Peyer's patch (tissue), 4 donors: Measurements from ENCODE around the gene DCST2. TPM values are rescaled to one million over a fixed set of nuclear protein-coding genes. Genes with fewer than 3 reads are reported as not detected.
A peak's percentile ranks its signal among the peaks of the same experiment; 100 is the strongest.

Experiments used
- DNase-seq, 3 donors: peaks; one replicate each; pipeline ENCODE4 v3.0.0-alpha.2; 2017 to 2019
- H3K27ac ChIP-seq, 4 donors: fragments of 200-600 bp; sonication (generic); one replicate each; pipeline ENCODE4 v1.5.1; 2016 to 2019
- H3K27me3 ChIP-seq, 2 donors: fragments of 200-600 bp; sonication (generic); one replicate each; pipeline ENCODE4 v1.5.1; 2019
- H3K36me3 ChIP-seq, 3 donors: fragments of 200-600 bp; sonication (generic); one replicate each; pipeline ENCODE4 v1.5.1; 2016 to 2019
- H3K4me1 ChIP-seq, 4 donors: fragments of 200-600 bp; sonication (generic); one replicate each; pipeline ENCODE4 v1.5.1; 2016 to 2019
- H3K4me3 ChIP-seq, 4 donors: fragments of 200-600 bp; sonication (generic); 1 replicate in 3 of 4; 2 replicates in 1 of 4; pipeline ENCODE4 v1.5.1; 2016 to 2019; ENCODE audit warnings: mild to moderate bottlenecking in 1 of 4
- H3K9me3 ChIP-seq, 4 donors: fragments of 200-600 bp; sonication (generic); one replicate each; pipeline ENCODE4 v1.5.1; 2016 to 2019; ENCODE audit warnings: mild to moderate bottlenecking in 1 of 4
- POLR2A ChIP-seq, 2 donors: fragments of 450-650 bp; IDR thresholded peaks; one replicate each; pipeline ENCODE4 v1.5.1; 2017; ENCODE audit warnings: antibody characterized with exemption in 2 of 2, mild to moderate bottlenecking in 2 of 2, moderate library complexity in 2 of 2
- total RNA-seq, 4 donors: library from RNA; depleted of rRNA; stranded (reverse); fragments of >200 nt; gene quantifications; one replicate each; pipeline ENCODE4 v1.1.0, GENCODE V29; 2016
- TF ChIP-seq, protein P1 (sequence below), 6 experiments: fragments of 450-650 bp in 4 of 6; fragments of 200-600 bp in 2 of 6; sonication (generic) in 1 of 6; IDR thresholded peaks; one replicate each; pipeline ENCODE4 v1.5.1; 2017 to 2019; ENCODE audit warnings: antibody characterized with exemption in 6 of 6, mild to moderate bottlenecking in 3 of 6, moderate library complexity in 1 of 6

DCST2 gene
- total RNA-seq, 4 donors from 2014 or later, result 1.7 to 12.5 (median 5.3) TPM

DNA sequence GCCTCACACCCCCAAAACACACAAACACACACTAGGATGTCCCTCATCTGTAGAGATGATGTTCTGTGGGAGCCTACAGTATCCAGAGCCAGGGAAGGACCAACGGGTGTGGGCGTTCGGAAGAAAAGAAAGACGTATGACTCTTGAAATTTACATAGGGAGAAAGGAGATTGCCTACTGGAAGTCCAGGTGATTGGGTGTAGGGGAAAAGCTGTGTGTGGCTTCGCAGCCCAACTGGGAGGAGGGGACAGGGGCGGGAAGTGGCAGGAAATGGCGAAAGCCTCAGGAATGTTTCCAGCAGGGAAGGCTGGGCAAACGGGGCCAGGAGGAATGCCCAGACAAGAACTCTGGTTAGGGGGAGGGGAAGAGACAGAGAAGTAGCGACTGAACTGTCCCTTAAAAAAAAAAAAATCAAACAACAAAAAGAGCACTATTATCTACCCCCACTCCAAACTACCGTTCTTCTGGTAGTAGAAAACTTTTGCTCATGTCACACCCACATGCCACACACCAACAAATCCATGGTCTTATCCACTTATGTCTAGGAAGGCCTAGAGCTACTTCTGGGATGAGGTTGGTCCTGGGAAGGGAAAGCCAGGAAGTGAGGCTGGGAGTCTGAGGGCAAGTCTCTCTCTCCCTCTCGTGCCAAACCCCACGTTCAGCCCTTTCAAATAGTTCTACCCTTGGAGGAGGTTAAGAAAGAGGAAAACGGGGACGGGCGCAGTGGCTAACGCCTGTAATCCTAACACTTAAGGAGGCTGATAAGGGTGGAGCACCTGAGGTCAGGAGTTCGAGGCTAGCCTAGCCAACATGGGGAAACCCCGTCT lies 60.9 kb downstream of the DCST2 start:
- peak overlapping the region in 2 of 4 donors; percentile 70 to 79 for H3K4me3 ChIP-seq
- peaks cover 0 to 45% (median 13%) of the 10 kb centered on the region in 4 donors for H3K4me1 ChIP-seq
- H3K27me3 ChIP-seq, result no peaks in the 10 kb centered on the region
- peak in 2 of 3 donors; percentile 66 to 74 for DNase-seq
- H3K36me3 ChIP-seq, result peaks cover 0 to 19% (median 0%) of the 10 kb centered on the region in 3 donors
- TF ChIP-seq, protein P1, sequence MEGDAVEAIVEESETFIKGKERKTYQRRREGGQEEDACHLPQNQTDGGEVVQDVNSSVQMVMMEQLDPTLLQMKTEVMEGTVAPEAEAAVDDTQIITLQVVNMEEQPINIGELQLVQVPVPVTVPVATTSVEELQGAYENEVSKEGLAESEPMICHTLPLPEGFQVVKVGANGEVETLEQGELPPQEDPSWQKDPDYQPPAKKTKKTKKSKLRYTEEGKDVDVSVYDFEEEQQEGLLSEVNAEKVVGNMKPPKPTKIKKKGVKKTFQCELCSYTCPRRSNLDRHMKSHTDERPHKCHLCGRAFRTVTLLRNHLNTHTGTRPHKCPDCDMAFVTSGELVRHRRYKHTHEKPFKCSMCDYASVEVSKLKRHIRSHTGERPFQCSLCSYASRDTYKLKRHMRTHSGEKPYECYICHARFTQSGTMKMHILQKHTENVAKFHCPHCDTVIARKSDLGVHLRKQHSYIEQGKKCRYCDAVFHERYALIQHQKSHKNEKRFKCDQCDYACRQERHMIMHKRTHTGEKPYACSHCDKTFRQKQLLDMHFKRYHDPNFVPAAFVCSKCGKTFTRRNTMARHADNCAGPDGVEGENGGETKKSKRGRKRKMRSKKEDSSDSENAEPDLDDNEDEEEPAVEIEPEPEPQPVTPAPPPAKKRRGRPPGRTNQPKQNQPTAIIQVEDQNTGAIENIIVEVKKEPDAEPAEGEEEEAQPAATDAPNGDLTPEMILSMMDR (IDR thresholded peaks at IDR 0.05), result no peak
- TF ChIP-seq POLR2A (IDR thresholded peaks at IDR 0.05), result peak in 1 of 2 donors; percentile 47
- H3K9me3 ChIP-seq, result no peaks in the 10 kb centered on the region
- peak overlapping the region; percentile 94 to 100 (median 99) for H3K27ac ChIP-seq

DNA sequence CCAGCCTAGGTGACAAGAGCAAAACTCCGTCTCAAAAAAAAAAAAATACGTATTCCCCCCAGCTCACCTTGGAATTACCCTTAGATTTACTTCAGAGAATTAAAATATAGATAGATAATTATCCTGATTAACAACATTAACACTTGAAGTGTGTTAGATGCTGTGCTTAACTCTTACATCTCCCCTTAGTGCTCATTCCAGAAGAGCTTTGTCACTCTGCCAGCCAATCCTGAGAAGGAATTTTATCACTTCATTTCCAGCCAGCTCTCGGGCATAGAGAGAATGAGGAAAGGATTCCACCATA lies 61.4 kb downstream of the DCST2 start:
- Histone ChIP-seq H3K27ac (peak overlapping the region; percentile 94 to 100 (median 99)), H3K4me3 (peak overlapping the region in 2 of 4 donors; percentile 70 to 79), H3K4me1 (peaks cover 0 to 45% (median 13%) of the 10 kb centered on the region in 4 donors), H3K9me3 (no peaks in the 10 kb centered on the region), H3K36me3 (peaks cover 0 to 25% (median 0%) of the 10 kb centered on the region in 3 donors), H3K27me3 (no peaks in the 10 kb centered on the region)
- no peak for DNase-seq
- TF ChIP-seq POLR2A (IDR thresholded peaks at IDR 0.05), result no peak
- TF ChIP-seq, protein P1 (IDR thresholded peaks at IDR 0.05), result no peak

DNA sequence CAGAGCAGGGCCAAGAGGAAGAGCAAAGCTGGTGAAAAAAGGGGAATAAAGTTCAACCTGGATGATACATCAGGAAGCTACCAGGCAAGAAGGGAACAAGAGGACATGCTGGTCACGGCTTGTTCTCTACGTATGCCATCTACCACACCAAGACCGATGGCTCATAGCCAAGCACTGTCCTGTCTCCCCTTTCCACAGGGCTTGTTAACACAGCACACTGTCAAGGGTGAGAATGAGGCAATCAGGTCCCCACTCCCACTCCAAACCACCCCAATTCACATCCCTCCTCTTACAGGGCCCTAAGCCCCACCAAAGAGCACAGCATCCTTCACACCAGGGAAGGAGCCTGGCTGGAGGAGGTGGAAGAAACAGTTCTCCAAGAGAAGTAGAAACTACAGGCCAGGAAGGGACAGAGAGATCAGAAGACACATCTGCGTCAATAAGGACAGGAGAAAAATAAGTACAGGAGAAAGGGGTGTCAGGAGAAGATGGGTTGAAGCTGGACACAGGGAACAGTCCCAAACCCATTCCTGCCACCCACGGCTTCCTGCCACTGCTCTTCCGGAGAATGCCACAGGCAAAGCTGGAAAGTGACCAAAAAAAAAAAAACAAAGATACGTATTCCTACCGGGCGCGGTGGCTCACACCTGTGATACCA lies 62.1 kb downstream of the DCST2 start:
- Histone ChIP-seq H3K27ac (peak overlapping the region; percentile 63 to 100 (median 99)), H3K4me3 (peak overlapping the region in 2 of 4 donors; percentile 43 to 70), H3K36me3 (peaks cover 0 to 31% (median 0%) of the 10 kb centered on the region in 3 donors), H3K27me3 (no peaks in the 10 kb centered on the region), H3K4me1 (peaks cover 0 to 43% (median 13%) of the 10 kb centered on the region in 4 donors), H3K9me3 (no peaks in the 10 kb centered on the region)
- DNase-seq, result peak in 2 of 3 donors; percentile 43 to 78
- TF ChIP-seq, protein P1 (IDR thresholded peaks at IDR 0.05), result no peak
- peak in 1 of 2 donors; percentile 61 for TF ChIP-seq POLR2A (IDR thresholded peaks at IDR 0.05)

DNA sequence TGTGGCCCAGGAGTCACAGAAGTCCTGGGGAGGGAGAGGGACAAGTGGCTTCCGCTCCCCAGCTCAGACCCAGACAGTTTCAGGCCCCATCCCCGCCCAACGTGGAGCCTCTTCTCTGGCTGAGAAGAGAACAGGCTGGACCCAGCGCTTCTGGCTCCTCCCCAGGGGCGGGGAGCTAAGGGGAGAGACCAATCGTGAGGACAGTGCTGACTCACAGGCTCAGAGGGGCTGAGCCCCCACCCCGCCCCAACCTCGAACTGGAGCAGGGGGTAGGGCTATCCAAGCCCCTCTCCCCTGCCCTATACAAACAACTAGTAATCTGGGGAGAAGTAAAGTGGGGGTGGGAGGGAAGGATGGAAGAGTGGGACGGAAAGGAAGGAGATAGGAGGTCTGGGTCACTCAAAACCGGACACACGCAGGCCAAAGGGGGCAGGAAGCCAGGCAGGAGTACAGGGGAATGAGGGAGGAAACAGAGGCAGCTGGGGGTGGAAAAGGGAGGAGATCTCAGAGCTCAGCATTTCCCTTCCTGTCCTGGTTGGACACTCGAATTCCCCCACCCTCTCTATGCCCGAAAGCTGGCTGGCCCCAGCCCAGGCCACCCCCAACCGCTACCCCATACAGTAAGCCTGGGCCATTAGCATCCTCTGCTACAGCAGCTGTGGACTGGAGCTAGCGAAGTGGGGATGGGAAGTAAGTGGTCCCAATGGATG lies 62.8 kb downstream of the DCST2 start, which contains the start of gene SHC1:
Gene SHC1, minus strand, starts transcription at position 117 of the 710 bp plus-strand sequence. CDS start 221 bp downstream, outside the sequence.
- H3K27me3 ChIP-seq, result no peaks in the 10 kb centered on the region
- peak within 1 kb of the TSS; percentile 63 to 100 (median 99) for H3K27ac ChIP-seq
- TF ChIP-seq POLR2A (IDR thresholded peaks at IDR 0.05), result peak in 1 of 2 donors; percentile 79
- TF ChIP-seq, protein P1 (IDR thresholded peaks at IDR 0.05), result no peak
- H3K36me3 ChIP-seq, result peaks cover 0 to 38% (median 0%) of the 10 kb centered on the region in 3 donors
- DNase-seq, result peak; percentile 48 to 91 (median 84)
- H3K4me1 ChIP-seq, result peaks cover 0 to 39% (median 10%) of the 10 kb centered on the region in 4 donors
- peak within 1 kb of the TSS; percentile 12 to 43 (median 26) for H3K4me3 ChIP-seq
- H3K9me3 ChIP-seq, result no peaks in the 10 kb centered on the region

DNA sequence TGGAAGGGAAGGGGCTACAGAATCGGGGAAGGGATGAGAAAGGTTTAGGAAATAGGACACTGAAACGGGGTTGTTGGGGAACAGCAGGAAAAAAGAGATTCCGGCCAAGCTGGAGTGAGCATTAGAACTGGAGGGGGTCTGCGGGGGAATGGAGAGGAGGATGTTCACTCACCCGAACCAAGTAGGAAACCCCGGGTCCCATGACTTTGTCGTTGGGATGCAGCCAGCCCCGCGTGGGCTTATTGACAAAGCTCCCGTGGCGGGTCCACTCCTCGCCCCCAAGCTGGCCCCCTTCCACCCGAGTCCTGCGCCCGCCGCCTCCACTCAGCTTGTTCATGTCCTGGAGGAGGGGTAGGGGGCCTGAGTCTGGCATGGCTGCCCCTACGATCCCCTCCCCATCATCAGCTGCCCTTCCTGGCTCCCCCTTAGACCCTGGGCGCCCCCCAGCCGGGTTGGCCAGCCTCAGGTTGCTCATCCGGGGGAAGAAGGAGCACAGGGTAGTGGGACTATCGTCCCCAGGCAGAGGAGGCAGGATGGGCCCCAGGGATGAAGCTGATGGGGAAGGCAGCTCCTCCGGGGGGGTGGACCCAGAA lies 63.6 kb downstream of the DCST2 start:
- H3K4me1 ChIP-seq, result peaks cover 0 to 39% (median 10%) of the 10 kb centered on the region in 4 donors
- H3K27ac ChIP-seq, result peak overlapping the region; percentile 63 to 100 (median 99)
- peak overlapping the region; percentile 12 to 43 (median 26) for H3K4me3 ChIP-seq
- H3K9me3 ChIP-seq, result no peaks in the 10 kb centered on the region
- peaks cover 0 to 47% (median 0%) of the 10 kb centered on the region in 3 donors for H3K36me3 ChIP-seq
- no peak for TF ChIP-seq POLR2A (IDR thresholded peaks at IDR 0.05)
- TF ChIP-seq, protein P1 (IDR thresholded peaks at IDR 0.05), result no peak
- DNase-seq, result peak in 1 of 3 donors; percentile 47
- H3K27me3 ChIP-seq, result no peaks in the 10 kb centered on the region
